GM18909 (cell line): ENCODE data around the gene NBL1.

Experiments
- ATAC-seq: cut with Tn5 transposase; IDR thresholded peaks from one replicate; pipeline ENCODE4 v1.9.1; 2021; ENCODE audit warnings: mild to moderate bottlenecking; ENCODE audit not compliant: unreplicated experiment, poor library complexity

The NBL1 gene

DNA sequence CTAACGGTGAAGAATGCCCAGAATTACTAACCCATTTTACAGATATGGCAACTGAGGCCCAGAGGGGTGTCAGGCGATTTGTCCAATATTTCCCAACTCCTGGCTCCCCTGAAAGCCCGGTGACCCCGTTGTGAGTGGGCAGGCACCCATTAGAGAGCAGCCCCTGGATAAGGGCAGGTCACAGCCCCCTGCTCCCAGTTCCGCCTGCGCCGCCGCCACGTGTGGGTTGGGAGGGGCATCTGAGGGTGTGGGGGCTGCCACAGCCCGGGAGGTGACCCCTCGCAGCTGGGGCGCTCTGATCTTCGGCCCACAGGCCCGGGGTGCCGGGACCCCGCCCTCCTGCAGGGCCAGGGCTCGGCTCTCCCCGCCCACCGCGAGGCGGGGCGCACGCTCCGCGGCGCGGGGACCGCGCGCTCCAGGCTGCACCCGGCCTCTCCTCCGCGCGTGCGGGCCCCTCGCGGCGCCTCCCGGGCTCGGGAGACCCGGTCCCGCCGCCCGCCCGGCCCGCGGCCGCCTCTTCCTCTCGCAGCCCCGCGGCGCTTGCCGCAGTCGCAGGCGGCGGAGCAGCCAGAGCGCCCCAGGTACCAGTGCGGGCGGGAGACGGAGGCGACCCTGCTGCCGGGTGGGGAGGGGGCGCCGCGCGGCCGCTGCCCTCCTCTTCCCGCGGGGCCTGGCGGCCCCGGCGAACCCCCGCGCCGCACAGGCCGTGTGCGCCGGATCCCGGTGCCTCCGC, 20.5 kb downstream of the NBL1 start, which contains the start of gene HTR6:
Gene HTR6 (plus strand): TSS at position 423 of the 733 bp plus-strand sequence. CDS start 879 bp downstream, outside the sequence.
- ATAC-seq, result no peak

DNA sequence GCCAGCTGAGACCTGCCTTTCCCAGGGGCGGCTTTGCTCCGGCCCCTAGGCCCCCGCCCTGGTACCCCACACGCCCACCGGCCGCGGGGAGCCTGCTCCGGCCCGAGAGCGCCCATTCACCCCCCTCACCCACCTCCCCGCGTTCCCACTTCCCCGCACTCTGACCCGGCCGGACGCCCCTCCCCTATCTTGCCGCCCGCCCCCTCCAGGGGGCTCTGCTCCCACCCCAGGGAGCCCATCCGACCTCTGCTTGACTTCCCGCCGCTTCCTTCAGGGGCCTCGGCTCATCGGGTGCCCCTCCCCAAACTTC, 21.0 kb downstream of the NBL1 start:
- no peak for ATAC-seq

- no peak for ATAC-seq
Observed at GRCh38 chr1:19665496-19666465, 21.7 kb downstream of the NBL1 start.

GRCh38 chr1:19668888-19669287, 24.8 kb downstream of the NBL1 start:
- ATAC-seq, result no peak

GRCh38 chr1:19670787-19671186, 26.7 kb downstream of the NBL1 start:
- no peak for ATAC-seq

DNA sequence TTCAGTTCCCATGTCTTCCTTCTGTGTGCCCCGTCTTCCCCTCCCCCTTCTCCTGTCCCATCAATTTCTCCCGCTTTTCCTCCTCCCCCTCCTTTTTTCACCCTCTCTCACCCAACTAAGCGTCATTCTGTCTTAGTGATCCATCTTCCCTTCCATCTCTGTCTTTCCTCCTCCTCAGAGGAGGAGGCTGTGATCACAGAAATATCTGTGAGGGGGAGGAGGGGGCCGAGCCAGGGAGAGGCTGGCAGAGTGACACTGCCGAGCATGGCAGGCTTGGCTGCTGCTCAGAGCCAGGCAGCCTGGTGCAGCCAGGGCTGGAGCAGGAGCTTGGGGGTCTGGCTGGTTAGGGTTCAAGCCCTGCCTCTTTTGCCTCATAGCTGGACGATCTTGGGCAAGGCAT, 28.1 kb downstream of the NBL1 start:
- no peak for ATAC-seq

GRCh38 chr1:19675797-19676196, 31.7 kb downstream of the NBL1 start:
- ATAC-seq, result no peak

DNA sequence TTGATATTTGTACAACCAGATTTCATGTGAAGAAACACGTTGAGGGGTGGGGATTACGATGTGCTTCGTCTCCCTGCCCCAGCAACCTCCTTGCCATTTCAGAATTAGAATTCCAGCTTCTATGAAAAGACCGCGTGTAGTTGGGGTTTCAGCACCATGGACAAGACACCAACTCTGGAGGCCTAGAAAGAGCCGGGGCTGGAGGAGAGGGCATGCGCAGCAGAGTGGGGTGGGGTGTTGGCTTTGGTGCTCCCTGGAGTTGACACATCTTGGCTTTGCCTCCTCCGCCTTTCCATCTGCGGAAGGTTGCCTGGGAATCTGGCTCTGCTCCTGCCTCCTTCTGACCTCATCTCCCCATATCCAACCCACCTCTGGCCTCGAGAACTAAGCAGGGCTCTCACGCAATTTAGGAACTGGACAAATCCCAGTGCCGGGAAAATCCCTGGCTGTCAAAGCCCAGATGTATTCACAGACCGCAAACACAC, 32.4 kb downstream of the NBL1 start:
- no peak for ATAC-seq

GRCh38 chr1:19678493-19678892, 34.4 kb downstream of the NBL1 start:
- no peak for ATAC-seq

DNA sequence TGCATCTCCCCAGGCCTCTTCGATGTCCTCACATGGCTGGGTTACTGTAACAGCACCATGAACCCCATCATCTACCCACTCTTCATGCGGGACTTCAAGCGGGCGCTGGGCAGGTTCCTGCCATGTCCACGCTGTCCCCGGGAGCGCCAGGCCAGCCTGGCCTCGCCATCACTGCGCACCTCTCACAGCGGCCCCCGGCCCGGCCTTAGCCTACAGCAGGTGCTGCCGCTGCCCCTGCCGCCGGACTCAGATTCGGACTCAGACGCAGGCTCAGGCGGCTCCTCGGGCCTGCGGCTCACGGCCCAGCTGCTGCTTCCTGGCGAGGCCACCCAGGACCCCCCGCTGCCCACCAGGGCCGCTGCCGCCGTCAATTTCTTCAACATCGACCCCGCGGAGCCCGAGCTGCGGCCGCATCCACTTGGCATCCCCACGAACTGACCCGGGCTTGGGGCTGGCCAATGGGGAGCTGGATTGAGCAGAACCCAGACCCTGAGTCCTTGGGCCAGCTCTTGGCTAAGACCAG, 34.9 kb downstream of the NBL1 start:
- ATAC-seq, result no peak

DNA sequence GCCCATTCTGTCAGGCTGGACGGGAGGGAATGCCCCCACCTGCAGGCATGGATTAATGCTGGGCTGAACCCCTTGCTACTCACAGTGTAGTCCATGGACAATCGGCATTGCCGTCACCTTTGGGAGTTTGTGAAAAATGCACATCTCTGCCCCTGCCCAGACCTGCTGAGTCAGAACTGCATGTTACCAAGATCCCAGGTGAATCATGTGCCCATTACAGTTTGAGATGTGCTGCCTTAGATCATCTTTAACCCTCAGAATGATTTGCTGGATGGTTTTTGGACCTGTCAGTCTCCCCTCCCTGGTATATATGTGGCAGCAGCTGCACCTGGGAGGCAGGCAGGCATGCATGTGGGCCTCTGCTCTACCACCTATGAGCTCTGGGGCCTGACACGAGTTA, 35.6 kb downstream of the NBL1 start:
- ATAC-seq, result no peak

GRCh38 chr1:19680644-19681043, 36.5 kb downstream of the NBL1 start:
- ATAC-seq, result no peak

DNA sequence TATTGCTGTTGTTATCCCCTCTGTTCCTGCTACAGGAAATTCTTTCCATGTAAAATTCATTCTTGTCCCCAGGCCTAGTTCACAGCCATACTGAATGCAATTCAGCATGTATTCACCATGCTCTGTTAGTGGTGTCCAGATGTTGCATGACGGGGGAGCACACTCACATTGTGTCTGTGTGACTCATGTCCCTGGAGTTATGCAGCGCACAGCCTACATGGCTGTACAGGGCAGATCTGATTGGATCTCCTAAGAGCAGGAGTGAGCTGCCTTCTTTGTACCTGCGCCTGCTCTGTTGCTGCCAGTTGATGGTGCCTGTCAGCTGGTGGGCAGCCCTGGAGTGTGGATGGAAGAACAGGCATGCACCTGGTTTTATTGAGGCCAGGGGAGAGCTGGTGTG, 38.1 kb downstream of the NBL1 start:
- ATAC-seq, result no peak

GRCh38 chr1:19682901-19683300, 38.8 kb downstream of the NBL1 start:
- no peak for ATAC-seq

DNA sequence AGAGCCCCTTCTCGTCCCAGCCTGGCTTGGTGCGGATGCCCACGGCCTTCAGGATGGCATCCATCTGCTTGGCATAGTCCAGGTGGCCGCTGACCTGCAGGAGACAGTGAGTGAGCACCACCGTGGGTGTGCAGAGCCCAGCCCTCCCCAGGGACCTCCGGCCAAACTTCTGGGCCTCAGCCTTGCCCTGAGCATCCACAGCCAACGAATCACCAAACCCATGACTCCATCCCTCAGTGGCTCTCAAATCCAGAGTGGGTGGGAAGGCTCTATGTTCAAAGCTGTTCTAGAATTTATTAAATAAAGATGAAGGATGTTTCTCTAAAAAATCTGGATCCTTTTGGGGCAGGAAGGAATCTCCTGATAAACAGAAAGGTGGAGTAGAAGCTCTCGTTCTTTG, 39.2 kb downstream of the NBL1 start:
- ATAC-seq, result no peak

DNA sequence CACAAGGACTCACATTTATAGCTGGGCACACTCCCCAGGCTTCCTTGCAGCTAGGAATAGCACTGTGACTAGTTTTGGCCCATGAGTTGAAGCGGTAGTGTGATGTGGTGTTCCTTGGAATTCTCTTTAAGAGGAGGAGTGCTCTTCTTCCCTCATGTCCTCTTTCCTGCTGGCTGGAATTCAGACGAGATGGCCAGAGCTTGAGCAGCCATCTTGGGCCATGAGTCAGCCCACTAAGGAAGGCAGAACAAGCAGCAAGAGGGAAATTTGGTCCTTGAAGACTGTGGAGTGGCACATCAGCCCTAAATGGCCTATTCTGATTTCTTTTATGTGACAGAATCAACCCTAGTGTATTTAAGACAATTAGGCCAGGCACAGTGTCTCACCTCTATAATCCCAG, 40.6 kb downstream of the NBL1 start:
- no peak for ATAC-seq

DNA sequence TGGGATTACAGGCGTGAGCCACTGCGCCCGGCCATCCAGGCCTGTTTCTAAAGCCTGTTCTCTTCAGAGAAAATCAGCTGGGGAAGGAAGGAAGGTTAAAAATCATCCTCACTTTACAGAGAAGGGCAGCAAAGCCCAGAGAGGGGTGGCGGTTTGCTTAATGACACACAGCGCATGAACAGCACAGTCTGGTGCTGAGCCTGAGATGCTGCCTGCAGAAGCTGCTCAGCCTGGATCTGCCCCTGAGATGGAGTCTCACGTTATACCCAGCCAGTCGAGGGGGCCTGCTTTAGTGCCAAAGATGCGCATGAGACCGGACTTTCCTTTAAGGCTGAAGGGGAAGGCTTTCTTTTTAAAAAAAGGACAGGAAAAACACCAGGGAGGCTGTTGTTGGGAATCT, 41.9 kb downstream of the NBL1 start:
- ATAC-seq, result no peak

DNA sequence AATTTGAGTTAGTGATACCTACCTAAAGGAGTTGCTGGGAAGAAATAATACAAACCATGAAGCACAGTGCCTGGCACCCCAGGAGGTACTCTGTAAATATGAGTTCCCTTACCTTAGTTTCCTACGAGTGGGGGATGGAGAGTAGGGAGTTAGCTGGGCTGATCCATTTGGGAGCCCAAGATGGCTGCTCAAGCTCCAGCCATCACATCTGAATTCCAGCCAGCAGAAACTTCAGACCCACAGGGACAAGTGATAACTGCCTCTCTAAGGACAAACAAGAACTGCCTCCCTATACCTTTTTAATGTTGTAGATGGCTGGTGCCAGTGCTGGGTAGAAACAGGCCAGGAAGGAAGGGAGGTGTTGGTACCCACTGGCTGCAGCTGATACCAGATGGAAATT, 43.3 kb downstream of the NBL1 start:
- ATAC-seq, result no peak

- no peak for ATAC-seq
Observed at GRCh38 chr1:19688041-19688842, 44.1 kb downstream of the NBL1 start.

DNA sequence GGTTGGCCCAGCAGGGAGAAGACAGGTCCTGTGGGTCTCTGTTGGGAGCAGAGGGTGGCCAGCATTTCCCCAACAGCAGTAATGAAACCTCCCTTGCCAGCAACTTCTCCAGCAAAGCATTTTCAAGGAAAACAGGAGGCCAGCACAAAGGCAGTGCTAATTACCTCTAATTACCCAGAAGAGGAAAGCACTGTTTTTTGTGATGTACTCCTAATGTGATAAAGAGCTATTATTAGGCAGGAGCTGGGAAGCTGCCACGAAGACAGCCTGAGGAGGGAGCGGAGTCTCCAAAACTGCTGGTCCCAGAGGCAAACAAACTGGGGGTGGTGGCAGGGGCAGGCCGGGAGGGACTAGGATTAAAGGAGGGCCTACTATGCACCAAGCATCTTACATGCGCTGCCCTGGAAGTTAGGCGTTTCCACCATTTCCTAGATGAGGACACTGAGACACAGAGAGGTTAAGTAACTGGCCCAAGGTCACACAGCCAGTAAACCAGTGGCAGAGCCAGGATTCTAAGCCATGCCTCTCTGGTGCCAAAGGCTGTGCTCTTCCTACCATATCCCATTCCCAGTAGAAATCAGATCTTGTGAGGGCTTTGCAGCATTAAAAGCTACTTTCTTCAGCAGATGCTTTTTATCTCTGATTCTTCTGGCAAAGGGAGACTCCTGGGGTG, 45.1 kb downstream of the NBL1 start:
- ATAC-seq, result no peak
